GM21515 (cell line): Measurements from ENCODE around the gene FNDC8.
"Not testable (repeated sequence)": the region's sequence is repeated elsewhere in the genome, so short reads cannot be mapped to it uniquely, and the experiment has no call there.

Source experiments
- ATAC-seq: cut with Tn5 transposase; IDR thresholded peaks from one replicate; pipeline ENCODE4 v1.9.1; 2021; ENCODE audit not compliant: unreplicated experiment

The FNDC8 gene

DNA sequence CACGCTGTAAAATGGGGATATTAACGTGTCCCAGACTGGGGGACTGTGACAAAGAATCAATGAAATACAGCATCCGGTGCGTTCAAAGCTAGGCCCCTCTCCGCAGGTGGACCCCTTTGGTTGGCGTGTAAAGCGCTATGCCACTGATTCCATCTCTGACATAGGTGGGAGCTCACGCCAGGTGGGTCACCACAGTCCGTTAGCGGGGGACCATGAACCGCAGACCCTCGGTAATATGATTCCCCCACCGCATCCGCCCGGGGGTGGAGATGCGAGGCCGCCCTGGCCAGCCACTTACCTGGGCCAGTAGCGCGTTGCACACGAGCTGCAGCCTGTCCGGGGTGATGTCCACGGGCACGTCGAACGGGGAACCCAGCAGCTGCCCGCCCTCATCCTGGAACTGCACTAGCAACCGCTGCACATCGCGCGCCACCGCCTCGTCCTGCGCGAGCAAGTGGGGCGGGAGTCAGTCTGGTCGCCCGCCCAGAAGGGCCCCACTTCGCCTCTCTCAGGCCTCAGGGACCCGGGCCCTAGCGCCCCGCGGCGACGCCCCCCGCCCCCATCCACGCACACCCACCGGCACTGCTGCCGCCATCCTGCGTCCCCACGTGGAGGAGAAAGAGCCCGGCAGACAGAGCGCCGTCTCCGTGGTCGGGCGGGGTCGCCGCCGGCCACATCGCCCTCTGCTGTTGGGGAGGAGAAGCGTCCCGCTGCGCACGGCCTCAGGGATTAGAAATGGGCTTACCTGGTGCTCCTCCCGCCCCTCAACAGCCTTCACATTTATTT is 20.5 kb downstream of the FNDC8 start, which contains the start of gene NLE1:
Gene NLE1, minus strand, starts transcription at position 623 of the 786 bp plus-strand sequence. Its CDS starts 28 bp downstream, at position 595.
- peak; percentile 86 for ATAC-seq

- no peak for ATAC-seq
Observed at GRCh38 chr17:35142467-35142796, 21.0 kb downstream of the FNDC8 start.

DNA sequence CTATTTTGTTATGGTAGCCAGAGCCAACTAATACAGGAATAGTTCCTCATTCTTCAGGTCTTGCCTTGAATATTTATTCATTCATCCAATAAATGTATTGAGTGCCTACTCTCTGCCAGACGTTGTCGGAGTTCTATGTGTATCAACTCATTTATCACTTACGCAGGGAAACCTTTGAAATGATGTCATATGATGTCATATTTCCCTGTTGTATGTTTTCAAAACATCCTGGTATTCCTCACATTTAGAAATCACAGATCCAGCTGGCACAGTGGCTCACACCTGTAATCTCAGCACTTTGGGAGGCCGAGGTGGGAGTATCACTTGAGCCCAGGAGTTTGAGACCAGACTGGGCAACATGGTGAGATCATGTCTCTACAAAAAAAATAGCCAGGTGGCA is 23.4 kb downstream of the FNDC8 start:
- no peak for ATAC-seq

DNA sequence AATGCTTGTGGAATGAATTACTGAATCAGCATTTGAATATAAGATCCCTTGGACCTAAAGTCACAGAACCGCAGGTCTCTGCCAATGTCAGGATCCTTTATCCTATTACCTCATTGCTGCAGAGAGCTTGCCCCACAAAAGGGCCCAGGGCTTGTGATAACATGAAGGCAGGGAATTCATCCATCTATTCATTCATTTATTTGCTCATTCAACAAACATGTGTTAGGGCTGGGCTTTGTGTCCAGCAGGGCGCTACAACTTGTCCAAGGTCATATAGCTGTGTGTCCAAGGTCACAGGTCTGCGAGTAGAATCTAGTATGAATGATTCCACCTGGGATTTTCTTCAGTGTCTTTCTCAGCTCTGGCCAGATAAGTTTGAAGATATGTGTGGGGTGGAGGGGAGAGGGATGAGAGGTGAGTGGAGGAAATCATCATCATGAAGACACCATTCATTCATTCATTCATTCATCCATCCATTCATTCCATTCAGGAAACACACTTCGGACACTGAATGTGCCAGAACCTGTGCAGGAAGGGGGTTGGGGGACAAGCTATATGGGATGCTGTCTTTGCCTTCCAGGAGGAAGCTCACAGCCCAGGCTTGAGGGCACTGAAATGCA is 24.9 kb downstream of the FNDC8 start:
- ATAC-seq, result no peak

- ATAC-seq, result no peak
Observed at GRCh38 chr17:35147375-35147905, 26.0 kb downstream of the FNDC8 start, which contains the start of gene UNC45B. Gene UNC45B (plus strand): TSS chr17:35147817. CDS start chr17:35148264, 447 bp downstream.

DNA sequence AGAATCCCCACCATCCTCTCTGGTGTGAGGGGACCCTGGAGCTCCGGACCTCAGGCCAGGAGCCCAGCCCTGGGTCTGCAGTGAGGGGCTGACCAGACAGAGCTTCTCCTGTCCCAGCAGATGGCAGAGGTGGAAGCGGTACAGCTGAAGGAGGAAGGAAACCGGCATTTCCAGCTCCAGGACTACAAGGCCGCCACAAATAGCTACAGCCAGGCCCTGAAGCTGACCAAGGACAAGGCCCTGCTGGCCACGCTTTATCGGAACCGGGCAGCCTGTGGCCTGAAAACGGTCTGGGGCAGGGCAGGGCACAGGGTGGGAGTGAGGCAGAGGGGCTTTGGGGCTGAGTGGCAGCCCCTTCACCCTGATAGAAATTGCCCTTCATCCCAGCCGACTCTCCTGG is 26.7 kb downstream of the FNDC8 start:
- ATAC-seq, result no peak

- no peak for ATAC-seq
Observed at GRCh38 chr17:35149941-35150340, 28.5 kb downstream of the FNDC8 start.

DNA sequence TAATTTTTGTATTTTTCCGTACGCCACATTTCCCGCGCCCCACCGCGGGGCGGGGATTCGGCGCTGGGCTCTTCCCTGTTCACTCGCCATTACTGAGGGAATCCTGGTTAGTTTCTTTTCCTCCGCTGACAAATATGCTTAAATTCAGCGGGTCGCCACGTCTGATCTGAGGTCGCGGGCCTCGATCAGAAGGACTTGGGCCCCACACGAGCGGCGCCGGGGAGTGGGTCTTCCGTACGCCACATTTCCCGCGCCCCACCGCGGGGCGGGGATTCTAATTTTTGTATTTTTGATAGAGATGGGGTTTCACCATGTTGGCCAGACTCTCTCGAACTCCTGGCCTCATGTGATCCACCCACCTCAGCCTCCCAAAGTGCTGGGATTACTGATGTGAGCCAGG is 29.7 kb downstream of the FNDC8 start:
- ATAC-seq, result not testable (repeated sequence)

GRCh38 chr17:35152421-35153140 is 31.2 kb downstream of the FNDC8 start:
- ATAC-seq, result no peak

DNA sequence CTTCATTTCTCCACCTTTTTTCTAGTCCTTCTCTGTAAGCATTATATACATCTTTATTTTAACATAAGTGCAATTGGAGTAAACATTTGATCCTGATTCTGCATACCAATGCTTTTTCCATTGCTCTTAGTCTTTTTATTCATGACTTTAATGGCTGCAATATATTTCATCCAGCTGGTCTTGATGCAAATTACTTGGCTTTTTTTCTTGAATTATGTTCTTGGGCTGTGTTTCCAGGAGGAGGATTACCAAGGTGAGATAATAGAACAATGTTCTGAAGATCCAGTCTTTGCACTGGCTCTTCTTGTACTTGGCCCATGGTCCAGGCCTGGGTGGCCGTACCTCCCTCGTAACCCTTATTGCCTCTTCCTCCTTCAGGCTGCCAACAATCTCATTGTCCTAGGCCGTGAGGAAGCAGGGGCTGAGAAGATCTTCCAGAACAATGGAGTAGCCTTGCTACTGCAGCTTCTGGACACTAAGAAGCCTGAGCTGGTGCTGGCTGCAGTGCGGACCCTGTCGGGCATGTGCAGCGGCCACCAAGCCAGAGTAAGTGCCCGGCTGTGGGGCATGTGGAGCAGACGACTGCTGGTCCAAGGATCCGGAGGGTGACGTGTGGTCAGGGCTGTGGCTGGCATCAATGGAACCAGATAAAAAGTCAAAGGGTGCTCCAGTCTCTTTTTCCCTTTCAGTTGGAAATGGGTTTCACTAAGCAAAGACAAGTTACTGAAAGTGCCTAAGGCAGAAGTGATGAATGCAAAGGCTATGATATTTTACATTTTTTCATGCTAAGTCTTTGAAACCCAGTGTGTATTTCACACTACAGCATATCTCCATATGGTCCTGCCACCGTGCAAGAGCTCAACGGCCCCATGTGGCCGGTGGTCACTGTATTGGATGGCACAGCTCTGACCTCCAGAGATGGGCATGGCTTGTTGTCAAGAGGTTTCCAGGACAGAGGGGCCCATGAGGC is 33.1 kb downstream of the FNDC8 start:
- no peak for ATAC-seq

DNA sequence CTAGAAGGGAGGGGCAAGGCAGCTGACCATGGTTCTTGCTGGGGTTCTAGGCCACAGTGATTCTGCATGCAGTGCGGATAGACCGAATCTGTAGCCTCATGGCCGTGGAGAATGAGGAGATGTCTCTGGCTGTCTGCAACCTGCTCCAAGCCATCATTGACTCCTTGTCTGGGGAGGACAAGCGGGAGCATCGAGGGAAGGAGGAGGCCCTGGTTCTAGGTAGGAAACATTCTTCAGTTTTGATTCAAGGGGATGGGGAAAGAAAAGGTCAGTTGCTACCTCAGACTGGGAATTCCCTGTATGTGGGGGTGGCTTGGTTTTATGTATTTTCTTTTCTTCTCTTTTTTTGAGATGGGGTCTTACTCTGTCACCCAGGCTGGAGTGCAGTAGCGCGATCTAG is 33.8 kb downstream of the FNDC8 start:
- ATAC-seq, result no peak

DNA sequence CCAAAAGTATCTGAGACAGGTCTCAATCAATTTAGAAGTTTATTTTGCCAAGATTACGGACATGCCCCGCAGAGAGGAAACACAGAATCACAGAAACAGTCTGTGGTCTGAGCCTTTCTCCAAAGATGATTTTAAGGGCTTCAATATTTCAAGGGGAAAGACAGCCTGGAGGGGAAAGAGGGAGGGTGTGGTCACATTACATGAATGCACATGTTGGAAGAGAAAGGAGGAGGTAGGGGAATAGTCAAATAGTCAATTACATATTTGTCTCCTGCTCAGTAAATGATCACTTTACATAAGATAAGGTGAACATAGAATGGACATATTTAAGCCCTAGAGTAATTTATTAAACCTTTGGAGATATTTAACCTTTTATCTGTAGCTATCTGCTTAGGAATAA is 38.5 kb downstream of the FNDC8 start:
- no peak for ATAC-seq

DNA sequence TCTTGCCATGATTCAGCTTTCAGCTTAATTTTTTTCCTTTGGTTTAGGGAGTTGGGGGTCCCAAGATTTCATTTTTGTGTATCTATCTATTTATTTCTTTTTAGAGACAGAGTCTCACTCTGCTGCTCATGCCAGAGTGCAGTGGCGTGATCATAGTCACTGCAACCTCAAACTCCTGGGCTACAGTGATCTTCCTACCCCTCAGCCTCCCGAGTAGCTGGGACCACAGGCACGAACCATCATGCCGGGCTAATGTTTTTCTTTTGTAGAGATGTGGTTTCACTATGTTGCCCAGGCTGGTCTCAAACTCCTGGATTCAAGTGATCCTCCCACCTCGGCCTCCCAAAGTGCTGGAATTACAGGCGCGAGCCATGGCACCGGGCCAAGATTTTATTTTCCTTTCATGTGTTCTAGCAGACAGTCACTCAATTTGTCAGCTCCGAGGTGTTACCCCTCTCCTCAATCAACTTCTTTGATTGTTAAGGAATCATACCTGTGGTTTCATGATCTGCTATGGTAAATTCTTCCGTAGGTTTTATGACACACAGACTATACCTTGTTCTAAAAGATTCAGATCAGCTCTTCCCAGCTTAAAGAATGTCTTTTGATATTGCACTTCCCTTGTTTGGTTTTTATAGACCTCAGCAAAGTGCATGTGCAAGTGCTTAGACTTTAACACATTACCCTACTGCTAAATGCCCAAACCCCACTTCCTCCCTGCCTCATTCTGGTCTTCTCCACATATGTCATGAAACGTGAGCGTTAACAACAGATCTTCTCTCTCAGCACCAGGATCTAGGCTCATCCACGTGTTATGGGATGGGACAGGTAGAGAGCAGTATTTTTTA is 39.2 kb downstream of the FNDC8 start:
- no peak for ATAC-seq

GRCh38 chr17:35161281-35161761 is 39.9 kb downstream of the FNDC8 start:
- ATAC-seq, result no peak

DNA sequence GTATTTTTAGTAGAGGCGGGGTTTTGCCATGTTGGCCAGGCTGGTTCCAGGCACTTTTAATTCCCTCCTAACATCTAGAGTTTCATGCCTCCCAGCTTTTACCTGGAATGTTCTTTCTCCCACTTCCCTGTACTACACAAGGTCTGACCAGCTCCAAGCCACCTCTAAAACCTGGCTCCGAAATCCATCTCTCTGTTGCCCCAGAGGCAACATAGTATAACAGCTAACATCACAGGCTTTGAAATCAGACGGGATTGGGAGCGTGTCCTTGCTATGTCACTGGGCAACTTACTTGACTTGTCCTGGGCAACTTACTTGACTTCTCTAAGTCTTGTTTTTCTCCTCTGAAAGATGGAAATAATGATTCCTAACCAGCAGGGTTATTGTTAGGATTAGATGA is 41.3 kb downstream of the FNDC8 start:
- no peak for ATAC-seq

- ATAC-seq, result no peak
Observed at GRCh38 chr17:35163886-35164285, 42.5 kb downstream of the FNDC8 start.

DNA sequence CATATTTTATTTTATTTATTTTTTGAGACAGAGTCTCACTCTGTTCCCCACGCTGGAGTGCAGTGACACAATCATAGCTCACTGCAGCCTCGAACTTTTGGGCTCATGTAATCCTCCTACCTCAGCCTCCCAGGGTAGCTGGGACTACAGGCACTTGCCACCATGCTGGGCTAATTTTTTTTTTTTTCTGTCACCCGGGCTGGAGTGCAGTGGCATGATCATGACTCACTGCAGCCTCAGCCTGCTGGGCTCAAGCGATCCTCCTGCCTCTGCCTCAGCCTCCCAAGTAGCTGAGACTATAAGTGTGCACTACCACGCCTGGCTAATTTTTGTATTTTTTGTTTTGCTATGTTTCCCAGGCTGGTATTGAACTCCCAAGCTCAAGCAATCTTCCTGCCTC is 43.3 kb downstream of the FNDC8 start:
- ATAC-seq, result no peak

DNA sequence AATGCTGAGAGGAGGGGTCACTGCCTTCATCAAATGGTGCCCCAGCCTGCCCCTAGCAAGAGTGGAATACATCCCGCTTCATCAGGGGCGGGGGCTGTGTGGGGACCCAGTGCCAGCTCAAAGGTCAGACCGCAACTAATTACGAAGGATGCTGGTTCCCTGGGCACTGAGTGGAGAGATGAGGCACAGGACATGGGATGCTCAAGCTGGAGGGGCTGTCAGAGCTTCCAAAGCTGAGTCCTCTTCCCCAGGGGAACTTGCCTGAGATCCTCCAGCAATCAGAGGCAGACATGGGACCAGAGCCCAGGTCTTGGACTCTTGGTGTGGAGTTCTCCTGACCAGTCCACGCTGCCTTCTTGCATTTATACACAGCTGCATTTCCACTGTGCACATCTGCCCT is 45.1 kb downstream of the FNDC8 start:
- no peak for ATAC-seq

GRCh38 chr17:35167046-35167445 is 45.6 kb downstream of the FNDC8 start:
- no peak for ATAC-seq
